HL-60 (cell line): ENCODE data around the gene TBCD.

Experiments
- GABPA ChIP-seq: IDR thresholded peaks from 2 replicates; pipeline ENCODE4 v1.6.1; 2012; ENCODE audit warnings: low read depth
- POLR2AphosphoS5 ChIP-seq: IDR thresholded peaks from 2 replicates; pipeline ENCODE4 v1.6.1; 2012; ENCODE audit warnings: low read depth
- SPI1 ChIP-seq: IDR thresholded peaks from 2 replicates; pipeline ENCODE4 v1.6.1; 2012; ENCODE audit warnings: low read depth, mild to moderate bottlenecking, borderline replicate concordance
- TF ChIP-seq, protein P1 (sequence below): IDR thresholded peaks from one replicate; pipeline ENCODE4 v1.5.1; 2011; ENCODE audit warnings: low read length, control low read depth, inconsistent platforms; ENCODE audit not compliant: insufficient read depth
- TF ChIP-seq, protein P2 (sequence below): IDR thresholded peaks from 2 replicates; pipeline ENCODE4 v1.6.1; 2012; ENCODE audit warnings: low read depth; ENCODE audit not compliant: insufficient replicate concordance

DNA sequence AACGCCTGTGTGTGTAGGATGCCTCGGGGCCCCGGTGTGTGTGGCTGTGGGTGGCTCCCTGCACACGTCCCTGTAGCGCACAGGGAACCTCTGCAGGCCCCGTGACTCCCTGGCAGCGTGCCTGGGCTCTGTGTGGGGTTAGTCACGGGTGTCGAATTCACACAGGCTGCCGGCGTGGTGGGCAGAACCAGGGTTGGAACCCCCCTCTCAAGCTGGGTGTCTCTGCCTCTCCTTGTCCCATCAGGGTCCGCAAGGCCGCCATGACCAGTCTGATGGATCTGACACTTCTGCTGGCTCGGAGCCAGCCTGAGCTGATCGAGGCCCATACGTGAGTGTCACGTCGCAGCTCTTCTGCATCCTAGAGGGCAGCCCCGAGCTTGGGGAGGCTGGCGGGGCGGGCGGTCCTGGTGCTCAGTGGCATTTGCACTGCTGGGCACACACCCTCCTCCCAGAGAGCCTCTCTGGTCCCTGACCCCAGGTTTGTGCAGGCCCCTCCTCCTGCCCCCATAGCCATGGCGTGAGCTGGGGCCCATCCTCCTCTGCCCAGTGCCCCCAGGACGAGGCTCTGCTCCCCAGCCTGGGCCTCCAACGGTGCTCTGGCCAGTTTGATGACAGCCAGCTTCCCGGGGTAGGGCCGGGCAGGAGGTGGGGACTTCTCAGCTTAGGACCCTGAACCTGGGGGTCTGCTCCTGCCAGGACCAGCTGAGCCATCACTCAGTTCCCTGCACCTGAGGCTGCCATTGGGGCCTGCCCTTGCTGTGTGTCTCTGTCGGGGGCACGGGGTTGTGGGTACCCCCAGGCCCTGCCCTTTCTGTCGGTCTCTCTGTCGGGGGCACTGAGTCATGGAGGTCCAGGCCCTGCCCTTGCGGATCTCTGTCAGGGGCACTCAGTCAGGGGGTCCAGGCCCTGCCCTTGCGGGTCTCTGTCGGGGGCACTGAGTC lies 176.1 kb downstream of the TBCD start:
- TF ChIP-seq POLR2AphosphoS5, result no peak
- TF ChIP-seq, protein P1, sequence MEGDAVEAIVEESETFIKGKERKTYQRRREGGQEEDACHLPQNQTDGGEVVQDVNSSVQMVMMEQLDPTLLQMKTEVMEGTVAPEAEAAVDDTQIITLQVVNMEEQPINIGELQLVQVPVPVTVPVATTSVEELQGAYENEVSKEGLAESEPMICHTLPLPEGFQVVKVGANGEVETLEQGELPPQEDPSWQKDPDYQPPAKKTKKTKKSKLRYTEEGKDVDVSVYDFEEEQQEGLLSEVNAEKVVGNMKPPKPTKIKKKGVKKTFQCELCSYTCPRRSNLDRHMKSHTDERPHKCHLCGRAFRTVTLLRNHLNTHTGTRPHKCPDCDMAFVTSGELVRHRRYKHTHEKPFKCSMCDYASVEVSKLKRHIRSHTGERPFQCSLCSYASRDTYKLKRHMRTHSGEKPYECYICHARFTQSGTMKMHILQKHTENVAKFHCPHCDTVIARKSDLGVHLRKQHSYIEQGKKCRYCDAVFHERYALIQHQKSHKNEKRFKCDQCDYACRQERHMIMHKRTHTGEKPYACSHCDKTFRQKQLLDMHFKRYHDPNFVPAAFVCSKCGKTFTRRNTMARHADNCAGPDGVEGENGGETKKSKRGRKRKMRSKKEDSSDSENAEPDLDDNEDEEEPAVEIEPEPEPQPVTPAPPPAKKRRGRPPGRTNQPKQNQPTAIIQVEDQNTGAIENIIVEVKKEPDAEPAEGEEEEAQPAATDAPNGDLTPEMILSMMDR, result no peak
- no peak for TF ChIP-seq GABPA
- TF ChIP-seq, protein P2, sequence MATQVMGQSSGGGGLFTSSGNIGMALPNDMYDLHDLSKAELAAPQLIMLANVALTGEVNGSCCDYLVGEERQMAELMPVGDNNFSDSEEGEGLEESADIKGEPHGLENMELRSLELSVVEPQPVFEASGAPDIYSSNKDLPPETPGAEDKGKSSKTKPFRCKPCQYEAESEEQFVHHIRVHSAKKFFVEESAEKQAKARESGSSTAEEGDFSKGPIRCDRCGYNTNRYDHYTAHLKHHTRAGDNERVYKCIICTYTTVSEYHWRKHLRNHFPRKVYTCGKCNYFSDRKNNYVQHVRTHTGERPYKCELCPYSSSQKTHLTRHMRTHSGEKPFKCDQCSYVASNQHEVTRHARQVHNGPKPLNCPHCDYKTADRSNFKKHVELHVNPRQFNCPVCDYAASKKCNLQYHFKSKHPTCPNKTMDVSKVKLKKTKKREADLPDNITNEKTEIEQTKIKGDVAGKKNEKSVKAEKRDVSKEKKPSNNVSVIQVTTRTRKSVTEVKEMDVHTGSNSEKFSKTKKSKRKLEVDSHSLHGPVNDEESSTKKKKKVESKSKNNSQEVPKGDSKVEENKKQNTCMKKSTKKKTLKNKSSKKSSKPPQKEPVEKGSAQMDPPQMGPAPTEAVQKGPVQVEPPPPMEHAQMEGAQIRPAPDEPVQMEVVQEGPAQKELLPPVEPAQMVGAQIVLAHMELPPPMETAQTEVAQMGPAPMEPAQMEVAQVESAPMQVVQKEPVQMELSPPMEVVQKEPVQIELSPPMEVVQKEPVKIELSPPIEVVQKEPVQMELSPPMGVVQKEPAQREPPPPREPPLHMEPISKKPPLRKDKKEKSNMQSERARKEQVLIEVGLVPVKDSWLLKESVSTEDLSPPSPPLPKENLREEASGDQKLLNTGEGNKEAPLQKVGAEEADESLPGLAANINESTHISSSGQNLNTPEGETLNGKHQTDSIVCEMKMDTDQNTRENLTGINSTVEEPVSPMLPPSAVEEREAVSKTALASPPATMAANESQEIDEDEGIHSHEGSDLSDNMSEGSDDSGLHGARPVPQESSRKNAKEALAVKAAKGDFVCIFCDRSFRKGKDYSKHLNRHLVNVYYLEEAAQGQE, result no peak
- TF ChIP-seq SPI1, result no peak
